Memory B cell (primary cell): Measurements from ENCODE around the gene FNDC8.
"Not testable (repeated sequence)": the region's sequence is repeated elsewhere in the genome, so short reads cannot be mapped to it uniquely, and the experiment has no call there.

Experiments used
- ATAC-seq: fragments of 150-1000 bp; cut with Tn5 transposase; 2 replicates; pipeline ENCODE4 v1.10.0; 2021; ENCODE audit warnings: low read depth, mild to moderate bottlenecking, moderate library complexity
- DNase-seq, 2 donors: peaks; one replicate each; pipeline ENCODE4 v3.0.0; 2022; ENCODE audit warnings: low spot score in 2 of 2
- H3K27ac Mint-ChIP-seq: one replicate; pipeline ENCODE4 v1.8.0; 2022; ENCODE audit warnings: mild to moderate bottlenecking, moderate library complexity, mixed read lengths
- H3K27me3 Mint-ChIP-seq: one replicate; pipeline ENCODE4 v1.8.0; 2022; ENCODE audit warnings: mixed read lengths
- H3K36me3 Mint-ChIP-seq: one replicate; pipeline ENCODE4 v1.8.0; 2022; ENCODE audit warnings: mild to moderate bottlenecking, mixed read lengths
- H3K4me1 Mint-ChIP-seq: one replicate; pipeline ENCODE4 v1.8.0; 2022; ENCODE audit warnings: mixed read lengths
- H3K4me3 Mint-ChIP-seq: one replicate; pipeline ENCODE4 v1.8.0; 2022; ENCODE audit warnings: mild to moderate bottlenecking, moderate library complexity, mixed read lengths
- H3K9me3 Mint-ChIP-seq: one replicate; pipeline ENCODE4 v1.8.0; 2022; ENCODE audit warnings: mixed read lengths

Gene FNDC8

DNA sequence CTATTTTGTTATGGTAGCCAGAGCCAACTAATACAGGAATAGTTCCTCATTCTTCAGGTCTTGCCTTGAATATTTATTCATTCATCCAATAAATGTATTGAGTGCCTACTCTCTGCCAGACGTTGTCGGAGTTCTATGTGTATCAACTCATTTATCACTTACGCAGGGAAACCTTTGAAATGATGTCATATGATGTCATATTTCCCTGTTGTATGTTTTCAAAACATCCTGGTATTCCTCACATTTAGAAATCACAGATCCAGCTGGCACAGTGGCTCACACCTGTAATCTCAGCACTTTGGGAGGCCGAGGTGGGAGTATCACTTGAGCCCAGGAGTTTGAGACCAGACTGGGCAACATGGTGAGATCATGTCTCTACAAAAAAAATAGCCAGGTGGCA lies 23.4 kb downstream of the FNDC8 start:
- Mint-ChIP-seq H3K4me1 (peaks cover 4% of the 10 kb centered on the region), H3K36me3 (no peaks in the 10 kb centered on the region), H3K4me3 (no peak overlapping the region), H3K27ac (no peak overlapping the region), H3K27me3 (peaks cover 4% of the 10 kb centered on the region), H3K9me3 (no peaks in the 10 kb centered on the region)
- ATAC-seq (no peak), DNase-seq (no peak)

DNA sequence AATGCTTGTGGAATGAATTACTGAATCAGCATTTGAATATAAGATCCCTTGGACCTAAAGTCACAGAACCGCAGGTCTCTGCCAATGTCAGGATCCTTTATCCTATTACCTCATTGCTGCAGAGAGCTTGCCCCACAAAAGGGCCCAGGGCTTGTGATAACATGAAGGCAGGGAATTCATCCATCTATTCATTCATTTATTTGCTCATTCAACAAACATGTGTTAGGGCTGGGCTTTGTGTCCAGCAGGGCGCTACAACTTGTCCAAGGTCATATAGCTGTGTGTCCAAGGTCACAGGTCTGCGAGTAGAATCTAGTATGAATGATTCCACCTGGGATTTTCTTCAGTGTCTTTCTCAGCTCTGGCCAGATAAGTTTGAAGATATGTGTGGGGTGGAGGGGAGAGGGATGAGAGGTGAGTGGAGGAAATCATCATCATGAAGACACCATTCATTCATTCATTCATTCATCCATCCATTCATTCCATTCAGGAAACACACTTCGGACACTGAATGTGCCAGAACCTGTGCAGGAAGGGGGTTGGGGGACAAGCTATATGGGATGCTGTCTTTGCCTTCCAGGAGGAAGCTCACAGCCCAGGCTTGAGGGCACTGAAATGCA lies 24.9 kb downstream of the FNDC8 start:
- DNase-seq: no peak
- Mint-ChIP-seq H3K4me3 (no peak overlapping the region), H3K9me3 (no peaks in the 10 kb centered on the region), H3K27ac (no peak overlapping the region), H3K27me3 (peaks cover 4% of the 10 kb centered on the region), H3K4me1 (peaks cover 4% of the 10 kb centered on the region), H3K36me3 (no peaks in the 10 kb centered on the region)
- no peak for ATAC-seq

DNA sequence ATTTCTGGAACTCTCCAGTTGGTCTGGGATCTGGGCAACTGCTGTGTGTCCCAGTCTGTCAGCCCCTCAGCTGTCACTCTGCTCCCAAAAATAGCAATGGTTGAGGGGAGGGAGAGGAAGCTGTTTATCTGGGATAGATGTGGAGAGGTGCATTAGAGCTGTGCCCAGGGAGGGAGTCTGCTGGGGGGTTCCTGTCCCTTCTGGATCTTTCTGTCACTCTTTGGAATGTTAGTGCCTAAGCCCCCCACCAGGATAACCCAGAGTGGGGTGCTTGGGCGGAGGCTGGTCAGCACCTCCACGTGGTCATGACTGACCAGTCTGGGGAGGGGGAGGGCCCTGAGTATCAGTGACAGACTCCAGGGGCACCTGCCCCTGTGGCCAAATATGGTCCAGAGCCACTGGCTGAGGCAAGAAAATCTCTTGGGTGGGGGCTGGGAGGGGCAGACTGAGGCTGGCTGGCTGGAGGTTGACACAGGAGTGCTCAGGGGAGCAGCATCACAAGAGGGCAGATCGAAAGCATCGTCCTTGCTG lies 26.0 kb downstream of the FNDC8 start, which contains the start of gene UNC45B:
Gene UNC45B, plus strand, starts transcription at position 443 of the 531 bp plus-strand sequence. CDS start 447 bp downstream, outside the sequence.
- no peaks in the 10 kb centered on the region for H3K36me3 Mint-ChIP-seq
- H3K4me3 Mint-ChIP-seq: no peak within 1 kb of the TSS
- no peaks in the 10 kb centered on the region for H3K9me3 Mint-ChIP-seq
- peaks cover under 1% of the 10 kb centered on the region for H3K4me1 Mint-ChIP-seq
- no peak for DNase-seq
- ATAC-seq: no peak
- no peak within 1 kb of the TSS for H3K27ac Mint-ChIP-seq
- peaks cover 6% of the 10 kb centered on the region for H3K27me3 Mint-ChIP-seq

DNA sequence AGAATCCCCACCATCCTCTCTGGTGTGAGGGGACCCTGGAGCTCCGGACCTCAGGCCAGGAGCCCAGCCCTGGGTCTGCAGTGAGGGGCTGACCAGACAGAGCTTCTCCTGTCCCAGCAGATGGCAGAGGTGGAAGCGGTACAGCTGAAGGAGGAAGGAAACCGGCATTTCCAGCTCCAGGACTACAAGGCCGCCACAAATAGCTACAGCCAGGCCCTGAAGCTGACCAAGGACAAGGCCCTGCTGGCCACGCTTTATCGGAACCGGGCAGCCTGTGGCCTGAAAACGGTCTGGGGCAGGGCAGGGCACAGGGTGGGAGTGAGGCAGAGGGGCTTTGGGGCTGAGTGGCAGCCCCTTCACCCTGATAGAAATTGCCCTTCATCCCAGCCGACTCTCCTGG lies 26.7 kb downstream of the FNDC8 start:
- DNase-seq (no peak), ATAC-seq (no peak)
- Mint-ChIP-seq H3K9me3 (no peaks in the 10 kb centered on the region), H3K27me3 (peaks cover 6% of the 10 kb centered on the region), H3K4me3 (no peak overlapping the region), H3K36me3 (no peaks in the 10 kb centered on the region), H3K27ac (no peak overlapping the region), H3K4me1 (no peaks in the 10 kb centered on the region)

DNA sequence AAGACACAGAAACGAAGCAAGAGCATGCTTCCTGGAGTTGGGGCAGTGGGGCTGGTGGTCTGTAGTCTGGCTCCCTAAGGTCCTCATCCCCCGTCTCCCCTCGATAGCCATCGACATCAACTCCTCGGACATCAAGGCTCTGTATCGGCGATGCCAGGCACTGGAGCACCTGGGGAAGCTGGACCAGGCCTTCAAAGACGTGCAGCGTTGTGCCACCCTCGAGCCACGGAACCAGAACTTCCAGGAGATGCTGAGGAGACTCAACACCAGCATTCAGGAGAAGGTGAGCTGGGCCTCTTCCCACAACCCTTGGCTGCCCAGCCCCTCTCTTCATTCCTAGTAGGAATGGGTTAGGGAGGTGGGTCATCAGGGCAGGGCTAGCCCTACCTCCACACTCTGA lies 28.5 kb downstream of the FNDC8 start:
- Mint-ChIP-seq H3K4me3 (no peak overlapping the region), H3K9me3 (no peaks in the 10 kb centered on the region), H3K27me3 (peaks cover 6% of the 10 kb centered on the region), H3K4me1 (no peaks in the 10 kb centered on the region), H3K27ac (no peak overlapping the region), H3K36me3 (no peaks in the 10 kb centered on the region)
- DNase-seq: no peak
- no peak for ATAC-seq

DNA sequence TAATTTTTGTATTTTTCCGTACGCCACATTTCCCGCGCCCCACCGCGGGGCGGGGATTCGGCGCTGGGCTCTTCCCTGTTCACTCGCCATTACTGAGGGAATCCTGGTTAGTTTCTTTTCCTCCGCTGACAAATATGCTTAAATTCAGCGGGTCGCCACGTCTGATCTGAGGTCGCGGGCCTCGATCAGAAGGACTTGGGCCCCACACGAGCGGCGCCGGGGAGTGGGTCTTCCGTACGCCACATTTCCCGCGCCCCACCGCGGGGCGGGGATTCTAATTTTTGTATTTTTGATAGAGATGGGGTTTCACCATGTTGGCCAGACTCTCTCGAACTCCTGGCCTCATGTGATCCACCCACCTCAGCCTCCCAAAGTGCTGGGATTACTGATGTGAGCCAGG lies 29.7 kb downstream of the FNDC8 start:
- H3K27ac Mint-ChIP-seq: not testable (repeated sequence)

DNA sequence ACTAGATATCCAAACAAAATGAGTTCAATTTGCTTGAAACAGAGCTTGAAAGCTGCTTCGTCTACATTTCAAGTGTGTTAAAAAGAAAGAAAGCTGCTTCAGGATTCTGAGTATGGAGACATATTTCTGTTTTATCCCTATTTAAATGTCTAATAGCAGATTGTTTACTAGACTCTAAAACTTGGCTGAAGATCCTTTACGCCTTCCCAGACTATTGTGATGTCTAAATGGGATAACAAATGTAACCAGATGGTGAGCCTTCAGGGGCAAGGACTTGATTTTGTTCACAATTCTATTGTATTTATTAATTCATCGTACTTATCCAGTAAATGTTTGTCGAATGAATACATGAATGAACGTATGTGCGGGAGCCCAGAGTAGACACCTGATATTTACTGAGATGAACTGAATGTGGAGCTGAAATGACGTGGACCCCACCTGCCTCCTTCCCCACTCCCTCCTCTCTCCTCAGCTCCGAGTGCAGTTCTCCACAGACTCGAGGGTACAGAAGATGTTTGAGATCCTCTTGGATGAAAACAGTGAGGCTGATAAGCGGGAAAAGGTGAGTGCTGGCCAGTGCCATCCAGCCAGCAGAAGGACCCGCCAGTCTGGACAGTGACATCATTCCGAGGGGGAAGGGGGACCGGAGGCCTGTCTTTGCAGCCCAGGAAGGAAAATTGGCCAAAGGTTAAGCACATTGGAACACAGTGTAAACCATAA lies 31.2 kb downstream of the FNDC8 start:
- Mint-ChIP-seq H3K27ac (no peak overlapping the region), H3K36me3 (no peaks in the 10 kb centered on the region), H3K27me3 (peaks cover 8% of the 10 kb centered on the region), H3K4me3 (no peak overlapping the region), H3K4me1 (no peaks in the 10 kb centered on the region), H3K9me3 (no peaks in the 10 kb centered on the region)
- ATAC-seq (no peak), DNase-seq (no peak)

More for the DNA sequence above, 29.7 kb downstream of the FNDC8 start:
- not testable (repeated sequence) for H3K4me1 Mint-ChIP-seq, ATAC-seq, H3K27me3 Mint-ChIP-seq, H3K9me3 Mint-ChIP-seq, DNase-seq, H3K4me3 Mint-ChIP-seq, H3K36me3 Mint-ChIP-seq

DNA sequence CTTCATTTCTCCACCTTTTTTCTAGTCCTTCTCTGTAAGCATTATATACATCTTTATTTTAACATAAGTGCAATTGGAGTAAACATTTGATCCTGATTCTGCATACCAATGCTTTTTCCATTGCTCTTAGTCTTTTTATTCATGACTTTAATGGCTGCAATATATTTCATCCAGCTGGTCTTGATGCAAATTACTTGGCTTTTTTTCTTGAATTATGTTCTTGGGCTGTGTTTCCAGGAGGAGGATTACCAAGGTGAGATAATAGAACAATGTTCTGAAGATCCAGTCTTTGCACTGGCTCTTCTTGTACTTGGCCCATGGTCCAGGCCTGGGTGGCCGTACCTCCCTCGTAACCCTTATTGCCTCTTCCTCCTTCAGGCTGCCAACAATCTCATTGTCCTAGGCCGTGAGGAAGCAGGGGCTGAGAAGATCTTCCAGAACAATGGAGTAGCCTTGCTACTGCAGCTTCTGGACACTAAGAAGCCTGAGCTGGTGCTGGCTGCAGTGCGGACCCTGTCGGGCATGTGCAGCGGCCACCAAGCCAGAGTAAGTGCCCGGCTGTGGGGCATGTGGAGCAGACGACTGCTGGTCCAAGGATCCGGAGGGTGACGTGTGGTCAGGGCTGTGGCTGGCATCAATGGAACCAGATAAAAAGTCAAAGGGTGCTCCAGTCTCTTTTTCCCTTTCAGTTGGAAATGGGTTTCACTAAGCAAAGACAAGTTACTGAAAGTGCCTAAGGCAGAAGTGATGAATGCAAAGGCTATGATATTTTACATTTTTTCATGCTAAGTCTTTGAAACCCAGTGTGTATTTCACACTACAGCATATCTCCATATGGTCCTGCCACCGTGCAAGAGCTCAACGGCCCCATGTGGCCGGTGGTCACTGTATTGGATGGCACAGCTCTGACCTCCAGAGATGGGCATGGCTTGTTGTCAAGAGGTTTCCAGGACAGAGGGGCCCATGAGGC lies 33.1 kb downstream of the FNDC8 start:
- no peak for ATAC-seq
- no peaks in the 10 kb centered on the region for H3K9me3 Mint-ChIP-seq
- H3K4me3 Mint-ChIP-seq: no peak overlapping the region
- H3K36me3 Mint-ChIP-seq: no peaks in the 10 kb centered on the region
- DNase-seq: no peak
- peaks cover 5% of the 10 kb centered on the region for H3K27me3 Mint-ChIP-seq
- no peak overlapping the region for H3K27ac Mint-ChIP-seq
- no peaks in the 10 kb centered on the region for H3K4me1 Mint-ChIP-seq

DNA sequence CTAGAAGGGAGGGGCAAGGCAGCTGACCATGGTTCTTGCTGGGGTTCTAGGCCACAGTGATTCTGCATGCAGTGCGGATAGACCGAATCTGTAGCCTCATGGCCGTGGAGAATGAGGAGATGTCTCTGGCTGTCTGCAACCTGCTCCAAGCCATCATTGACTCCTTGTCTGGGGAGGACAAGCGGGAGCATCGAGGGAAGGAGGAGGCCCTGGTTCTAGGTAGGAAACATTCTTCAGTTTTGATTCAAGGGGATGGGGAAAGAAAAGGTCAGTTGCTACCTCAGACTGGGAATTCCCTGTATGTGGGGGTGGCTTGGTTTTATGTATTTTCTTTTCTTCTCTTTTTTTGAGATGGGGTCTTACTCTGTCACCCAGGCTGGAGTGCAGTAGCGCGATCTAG lies 33.8 kb downstream of the FNDC8 start:
- H3K27ac Mint-ChIP-seq: no peak overlapping the region
- no peaks in the 10 kb centered on the region for H3K9me3 Mint-ChIP-seq
- DNase-seq (no peak), ATAC-seq (no peak)
- no peak overlapping the region for H3K4me3 Mint-ChIP-seq
- no peaks in the 10 kb centered on the region for H3K4me1 Mint-ChIP-seq
- peaks cover 5% of the 10 kb centered on the region for H3K27me3 Mint-ChIP-seq
- no peaks in the 10 kb centered on the region for H3K36me3 Mint-ChIP-seq

DNA sequence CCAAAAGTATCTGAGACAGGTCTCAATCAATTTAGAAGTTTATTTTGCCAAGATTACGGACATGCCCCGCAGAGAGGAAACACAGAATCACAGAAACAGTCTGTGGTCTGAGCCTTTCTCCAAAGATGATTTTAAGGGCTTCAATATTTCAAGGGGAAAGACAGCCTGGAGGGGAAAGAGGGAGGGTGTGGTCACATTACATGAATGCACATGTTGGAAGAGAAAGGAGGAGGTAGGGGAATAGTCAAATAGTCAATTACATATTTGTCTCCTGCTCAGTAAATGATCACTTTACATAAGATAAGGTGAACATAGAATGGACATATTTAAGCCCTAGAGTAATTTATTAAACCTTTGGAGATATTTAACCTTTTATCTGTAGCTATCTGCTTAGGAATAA lies 38.5 kb downstream of the FNDC8 start:
- ATAC-seq (no peak), DNase-seq (no peak)
- Mint-ChIP-seq H3K4me1 (no peaks in the 10 kb centered on the region), H3K27me3 (peaks cover 22% of the 10 kb centered on the region), H3K36me3 (no peaks in the 10 kb centered on the region), H3K9me3 (no peaks in the 10 kb centered on the region), H3K4me3 (no peak overlapping the region), H3K27ac (no peak overlapping the region)

DNA sequence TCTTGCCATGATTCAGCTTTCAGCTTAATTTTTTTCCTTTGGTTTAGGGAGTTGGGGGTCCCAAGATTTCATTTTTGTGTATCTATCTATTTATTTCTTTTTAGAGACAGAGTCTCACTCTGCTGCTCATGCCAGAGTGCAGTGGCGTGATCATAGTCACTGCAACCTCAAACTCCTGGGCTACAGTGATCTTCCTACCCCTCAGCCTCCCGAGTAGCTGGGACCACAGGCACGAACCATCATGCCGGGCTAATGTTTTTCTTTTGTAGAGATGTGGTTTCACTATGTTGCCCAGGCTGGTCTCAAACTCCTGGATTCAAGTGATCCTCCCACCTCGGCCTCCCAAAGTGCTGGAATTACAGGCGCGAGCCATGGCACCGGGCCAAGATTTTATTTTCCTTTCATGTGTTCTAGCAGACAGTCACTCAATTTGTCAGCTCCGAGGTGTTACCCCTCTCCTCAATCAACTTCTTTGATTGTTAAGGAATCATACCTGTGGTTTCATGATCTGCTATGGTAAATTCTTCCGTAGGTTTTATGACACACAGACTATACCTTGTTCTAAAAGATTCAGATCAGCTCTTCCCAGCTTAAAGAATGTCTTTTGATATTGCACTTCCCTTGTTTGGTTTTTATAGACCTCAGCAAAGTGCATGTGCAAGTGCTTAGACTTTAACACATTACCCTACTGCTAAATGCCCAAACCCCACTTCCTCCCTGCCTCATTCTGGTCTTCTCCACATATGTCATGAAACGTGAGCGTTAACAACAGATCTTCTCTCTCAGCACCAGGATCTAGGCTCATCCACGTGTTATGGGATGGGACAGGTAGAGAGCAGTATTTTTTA lies 39.2 kb downstream of the FNDC8 start:
- H3K36me3 Mint-ChIP-seq: no peaks in the 10 kb centered on the region
- H3K4me3 Mint-ChIP-seq: no peak overlapping the region
- no peaks in the 10 kb centered on the region for H3K9me3 Mint-ChIP-seq
- ATAC-seq (no peak), DNase-seq (no peak)
- peaks cover 25% of the 10 kb centered on the region for H3K27me3 Mint-ChIP-seq
- no peak overlapping the region for H3K27ac Mint-ChIP-seq
- H3K4me1 Mint-ChIP-seq: no peaks in the 10 kb centered on the region

DNA sequence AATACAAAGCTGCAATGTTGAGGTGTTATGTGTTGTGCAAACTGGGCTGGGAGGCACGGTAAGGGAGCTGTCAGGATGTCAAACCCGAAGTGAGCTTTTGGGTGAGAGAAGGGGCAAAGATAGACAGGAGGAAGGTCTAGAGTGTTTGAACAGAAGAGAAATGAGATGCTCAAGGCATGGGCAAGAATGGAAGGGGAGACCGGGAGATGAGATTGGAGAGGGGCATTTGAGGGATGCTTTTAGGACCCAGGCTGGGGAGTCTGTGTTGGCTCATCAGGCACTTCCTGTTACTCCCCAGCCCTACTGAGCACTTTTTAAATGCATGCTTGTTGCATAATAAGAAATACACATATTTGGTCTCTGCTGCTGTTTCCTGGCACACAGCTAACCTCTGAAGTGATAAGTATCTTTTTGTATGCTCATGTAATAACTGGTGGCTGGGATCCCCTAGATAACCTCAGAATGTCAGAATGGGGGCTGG lies 39.9 kb downstream of the FNDC8 start:
- H3K4me1 Mint-ChIP-seq: no peaks in the 10 kb centered on the region
- H3K36me3 Mint-ChIP-seq: no peaks in the 10 kb centered on the region
- DNase-seq (no peak), ATAC-seq (no peak)
- no peak overlapping the region for H3K27ac Mint-ChIP-seq
- H3K9me3 Mint-ChIP-seq: no peaks in the 10 kb centered on the region
- peaks cover 24% of the 10 kb centered on the region for H3K27me3 Mint-ChIP-seq
- no peak overlapping the region for H3K4me3 Mint-ChIP-seq

DNA sequence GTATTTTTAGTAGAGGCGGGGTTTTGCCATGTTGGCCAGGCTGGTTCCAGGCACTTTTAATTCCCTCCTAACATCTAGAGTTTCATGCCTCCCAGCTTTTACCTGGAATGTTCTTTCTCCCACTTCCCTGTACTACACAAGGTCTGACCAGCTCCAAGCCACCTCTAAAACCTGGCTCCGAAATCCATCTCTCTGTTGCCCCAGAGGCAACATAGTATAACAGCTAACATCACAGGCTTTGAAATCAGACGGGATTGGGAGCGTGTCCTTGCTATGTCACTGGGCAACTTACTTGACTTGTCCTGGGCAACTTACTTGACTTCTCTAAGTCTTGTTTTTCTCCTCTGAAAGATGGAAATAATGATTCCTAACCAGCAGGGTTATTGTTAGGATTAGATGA lies 41.3 kb downstream of the FNDC8 start:
- DNase-seq (no peak), ATAC-seq (no peak)
- Mint-ChIP-seq H3K36me3 (no peaks in the 10 kb centered on the region), H3K4me3 (no peak overlapping the region), H3K27ac (no peak overlapping the region), H3K4me1 (no peaks in the 10 kb centered on the region), H3K9me3 (no peaks in the 10 kb centered on the region), H3K27me3 (peaks cover 26% of the 10 kb centered on the region)
